Measurements from ENCODE around the gene DBH. TPM values are rescaled to one million over a fixed set of nuclear protein-coding genes. Genes with fewer than 3 reads are reported as not detected.

The DBH gene
- total RNA-seq, result not detected
- long read RNA-seq, result 0 reads

DNA sequence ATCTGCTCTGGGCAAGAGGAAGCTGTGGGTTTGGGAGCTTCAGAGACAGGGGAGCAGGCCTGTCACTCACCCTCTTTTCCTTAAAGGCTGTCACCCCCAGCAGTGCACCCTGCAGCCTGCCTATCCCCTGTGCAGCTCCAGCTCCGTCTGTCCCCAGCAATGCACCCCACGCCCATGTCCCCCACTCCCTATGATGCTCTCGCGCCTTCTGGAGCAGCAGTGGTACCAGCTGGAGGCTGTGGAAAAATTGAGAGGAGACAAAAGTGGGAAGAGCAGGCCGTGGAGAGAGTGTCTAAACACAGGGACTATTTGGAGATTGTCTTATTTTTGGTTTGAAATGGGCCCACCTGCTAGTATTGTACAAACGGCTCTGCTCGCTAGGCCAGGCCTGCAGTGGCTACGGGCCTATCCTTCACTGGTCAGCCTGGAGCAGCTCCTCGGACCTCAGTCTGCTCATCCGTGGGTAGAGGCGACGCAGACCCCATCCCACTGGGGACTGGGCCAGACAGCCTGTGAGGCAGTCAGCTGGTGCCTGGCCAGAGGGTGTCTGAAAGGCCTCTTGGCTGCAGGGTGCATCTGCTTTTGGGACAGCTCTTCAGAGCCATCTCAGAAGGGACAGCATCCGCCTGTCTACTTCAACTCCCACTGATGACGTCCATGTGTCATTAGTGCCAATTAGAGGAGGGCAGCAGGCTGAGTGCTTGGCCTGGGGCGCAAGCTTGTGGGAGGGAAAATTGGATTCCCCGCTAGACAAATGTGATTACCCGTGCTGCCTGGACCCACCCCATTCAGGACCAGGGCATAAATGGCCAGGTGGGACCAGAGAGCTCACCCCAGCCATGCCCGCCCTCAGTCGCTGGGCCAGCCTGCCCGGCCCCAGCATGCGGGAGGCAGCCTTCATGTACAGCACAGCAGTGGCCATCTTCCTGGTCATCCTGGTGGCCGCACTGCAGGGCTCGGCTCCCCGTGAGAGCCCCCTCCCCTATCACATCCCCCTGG is at the start of gene DBH:
DBH (plus strand) TSS at position 831 of the 999 bp plus-strand sequence; CDS start at position 840, 9 bp downstream.
- DNase-seq (peak; percentile 17), ATAC-seq (no peak)
- intact Hi-C loops (cut with micrococcal nuclease), result no loop called here

DNA sequence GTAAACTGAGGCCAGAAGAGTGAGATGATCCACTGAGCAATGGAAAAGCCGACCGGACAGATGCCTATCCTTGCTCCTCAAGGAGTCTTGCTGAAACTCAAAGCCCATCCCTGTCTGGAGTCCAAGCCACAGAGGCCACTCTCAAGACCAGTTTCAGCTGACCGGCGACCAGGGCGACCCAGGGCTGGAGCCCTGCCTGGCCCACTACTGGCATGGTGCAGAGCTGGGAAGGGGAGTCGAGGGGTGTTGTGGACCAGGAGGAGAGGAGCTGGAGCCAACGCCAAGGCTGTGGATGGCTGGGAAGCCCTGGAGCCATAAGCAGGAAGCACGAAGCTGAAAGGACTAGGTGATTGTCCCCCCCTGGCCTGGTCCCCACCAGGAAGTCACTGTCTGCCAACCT is 49.1 kb upstream of the DBH start:
- ATAC-seq (no peak), DNase-seq (peak; percentile 20)
- intact Hi-C loops (cut with micrococcal nuclease), result no loop called here

DNA sequence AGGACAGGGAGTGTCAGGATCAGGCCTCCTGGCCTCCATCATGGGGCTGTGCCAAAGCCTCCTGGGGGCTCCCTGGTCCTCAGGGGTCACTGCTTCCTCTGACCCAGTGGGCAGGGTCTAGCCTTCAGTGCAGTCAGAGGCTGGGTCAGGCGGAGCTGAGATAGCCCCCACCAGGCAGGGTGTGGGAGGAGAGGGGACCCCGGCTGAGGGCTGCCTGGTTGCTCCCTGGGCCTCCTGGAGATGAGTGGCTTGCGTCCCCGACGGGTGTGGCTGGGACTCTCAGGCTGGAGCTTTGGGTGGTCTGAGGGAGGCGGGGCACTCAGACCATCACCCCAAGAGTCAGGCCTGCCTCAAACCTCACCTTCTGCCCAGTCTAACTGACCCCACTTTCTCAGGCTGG is 48.7 kb upstream of the DBH start:
- intact Hi-C loops (cut with micrococcal nuclease), result no loop called here
- ATAC-seq (no peak), DNase-seq (peak; percentile 11)

DNA sequence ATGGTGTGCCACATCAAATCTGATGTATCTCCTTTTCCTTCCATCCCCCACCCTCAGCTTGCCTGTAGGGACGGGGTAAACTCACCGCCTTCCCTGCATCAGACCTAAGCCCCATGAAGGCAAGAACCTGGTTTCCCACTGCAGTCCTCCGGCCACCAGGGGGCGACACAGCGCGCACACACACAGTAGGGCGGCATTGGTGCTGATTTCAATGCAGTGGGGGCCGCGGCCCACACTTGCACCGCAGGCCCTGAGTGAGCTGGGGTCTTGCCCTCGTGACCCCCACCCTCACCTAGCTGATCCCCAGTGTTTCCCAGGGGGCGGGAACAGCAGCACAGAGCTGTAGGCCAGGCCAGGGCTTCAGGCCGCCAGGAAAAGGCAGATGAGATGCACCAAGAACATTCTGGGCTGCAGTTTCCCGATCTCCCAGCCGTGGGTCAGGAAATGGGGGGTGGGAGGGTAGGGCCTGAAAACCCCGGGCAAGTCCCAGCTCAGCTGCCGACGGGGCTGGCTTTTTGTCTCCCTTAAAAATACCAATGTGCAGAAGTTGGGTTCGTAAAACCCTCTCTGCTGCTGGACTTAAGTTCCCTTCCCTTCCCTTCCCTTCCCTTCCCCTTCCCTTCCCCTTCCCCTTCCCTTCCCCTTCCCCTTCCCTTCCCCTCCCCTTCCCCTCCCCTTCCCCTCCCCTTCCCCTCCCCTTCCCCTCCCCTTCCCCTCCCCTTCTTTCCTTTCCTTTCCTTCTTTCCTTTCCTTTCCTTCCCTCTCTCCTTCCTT is 46.5 kb upstream of the DBH start:
- ATAC-seq, result no peak
- intact Hi-C loops (cut with micrococcal nuclease), result no loop called here
- no peak for DNase-seq

DNA sequence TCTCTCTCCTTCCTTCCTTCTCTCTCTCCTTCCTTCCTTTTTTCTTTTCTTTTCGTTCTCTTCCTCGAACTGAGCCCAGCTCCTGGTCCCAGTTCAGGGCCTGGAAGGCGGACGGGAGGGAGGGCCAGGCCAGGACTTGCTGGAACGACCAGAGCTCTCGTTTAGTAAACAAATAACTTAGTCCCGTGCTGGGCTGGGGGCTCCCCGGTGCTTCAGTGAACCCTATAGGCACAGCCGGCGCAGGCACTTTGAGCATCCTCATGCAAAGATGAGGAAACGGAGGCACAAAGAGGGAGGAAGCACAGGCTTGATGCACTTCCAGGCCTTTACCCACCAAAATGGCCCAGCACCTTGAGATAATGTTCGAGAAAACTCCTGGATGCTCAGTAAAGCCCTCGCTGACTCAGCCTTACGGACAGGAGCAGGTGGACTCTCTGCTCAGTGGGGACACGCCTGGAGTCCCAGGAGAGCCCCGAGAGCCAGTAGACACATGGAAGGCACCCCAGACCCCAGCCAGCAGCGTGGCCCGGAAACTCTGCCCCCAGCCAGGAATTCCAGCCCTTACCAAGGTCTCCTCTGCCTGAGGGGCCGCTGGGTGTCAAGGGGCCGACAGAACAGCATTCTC is 45.8 kb upstream of the DBH start:
- no peak for ATAC-seq
- DNase-seq, result no peak
- intact Hi-C loops (cut with micrococcal nuclease), result no loop called here

DNA sequence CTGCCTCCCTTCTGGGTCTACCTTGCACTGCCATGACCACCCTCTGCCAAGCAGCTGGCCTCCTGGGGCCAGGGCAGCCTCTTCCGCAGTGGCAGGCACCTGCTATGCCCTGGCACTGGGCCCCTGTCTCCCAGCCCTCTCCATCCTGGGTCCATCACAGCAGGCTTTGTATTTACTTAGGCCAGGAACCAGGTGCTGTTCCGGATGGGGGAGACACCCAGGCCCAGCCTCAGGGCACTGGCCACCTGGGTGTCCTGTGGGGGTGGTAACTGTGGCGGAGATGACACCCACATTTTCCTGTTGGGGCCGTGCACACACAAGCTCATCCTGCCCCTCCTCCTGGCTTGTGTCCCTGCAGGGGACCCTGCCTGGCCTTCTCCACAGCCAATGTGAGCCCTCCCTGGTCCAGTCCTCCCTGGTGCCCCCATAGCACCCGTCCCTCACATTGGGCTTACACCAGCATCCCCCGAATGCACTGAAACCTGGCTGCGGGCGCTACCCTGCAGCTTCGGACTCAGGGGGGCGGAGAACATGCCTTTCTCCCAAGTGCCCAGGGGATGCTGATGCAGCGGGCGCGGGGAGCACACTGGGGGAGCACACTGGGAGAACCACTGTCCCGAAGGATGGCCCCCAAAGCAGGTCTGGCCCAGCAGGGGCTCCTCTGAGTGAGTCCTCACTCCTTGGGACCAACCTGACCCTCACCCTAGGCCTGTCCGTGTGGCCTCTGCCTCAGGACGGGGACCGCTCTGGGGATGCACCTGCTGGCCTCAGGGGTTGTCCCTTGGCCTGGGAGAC is 44.9 kb upstream of the DBH start:
- intact Hi-C loops (cut with micrococcal nuclease), result no loop called here
- ATAC-seq (no peak), DNase-seq (no peak)

DNA sequence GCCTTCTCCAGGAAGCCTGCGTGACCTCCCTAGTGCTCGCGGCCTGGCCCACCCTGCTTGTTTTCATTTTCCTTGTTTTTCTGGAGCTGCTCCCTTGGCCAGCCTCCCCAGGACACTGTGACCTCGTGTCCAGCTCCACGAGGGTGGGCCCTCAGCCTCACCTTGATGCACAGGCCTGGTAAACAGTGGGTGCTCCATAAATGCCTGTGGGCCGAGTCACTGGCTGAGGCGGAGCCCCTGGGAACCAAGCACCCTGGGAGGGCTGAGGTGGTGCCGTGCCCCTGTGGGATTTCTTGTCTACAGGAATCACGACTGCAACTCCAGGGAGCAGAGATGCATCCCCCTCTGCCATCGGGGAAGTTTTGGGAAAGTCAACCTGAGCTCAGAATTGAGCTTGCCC is 44.2 kb upstream of the DBH start:
- DNase-seq (no peak), ATAC-seq (no peak)
- intact Hi-C loops (cut with micrococcal nuclease), result no loop called here

DNA sequence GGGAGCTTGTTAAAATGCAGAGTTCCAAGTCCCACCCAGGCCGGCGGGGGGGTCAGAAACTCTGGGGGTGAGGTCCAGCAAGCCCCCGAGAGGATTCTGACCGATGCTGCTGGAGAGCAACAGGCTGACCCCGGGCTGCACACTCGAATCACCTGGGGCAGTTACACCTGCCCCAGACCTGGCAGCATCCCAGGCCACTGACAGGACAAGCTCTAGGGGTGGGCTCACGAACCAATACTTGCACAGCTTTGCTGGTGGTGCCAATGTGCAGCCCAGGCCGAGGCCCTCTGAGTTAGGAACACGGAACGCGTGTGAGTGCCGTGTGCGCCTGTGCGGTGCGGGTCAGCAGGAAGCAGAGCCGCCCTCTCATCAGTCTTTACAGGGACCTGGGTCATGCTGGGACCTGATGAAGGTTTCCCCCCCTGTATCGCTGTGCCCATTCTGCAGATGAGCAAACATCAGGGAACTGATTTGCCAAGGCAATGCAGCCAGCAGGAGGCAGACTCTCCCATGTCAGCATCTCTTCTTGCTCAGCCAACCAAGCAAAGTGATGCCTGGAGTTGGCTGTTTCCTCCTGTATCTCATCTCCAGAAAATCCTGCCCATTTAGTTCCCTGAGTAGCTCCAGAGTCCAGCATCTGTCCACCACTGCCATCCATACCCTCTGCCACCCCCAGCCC is 43.3 kb upstream of the DBH start:
- DNase-seq (no peak), ATAC-seq (no peak)
- intact Hi-C loops (cut with micrococcal nuclease), result no loop called here

DNA sequence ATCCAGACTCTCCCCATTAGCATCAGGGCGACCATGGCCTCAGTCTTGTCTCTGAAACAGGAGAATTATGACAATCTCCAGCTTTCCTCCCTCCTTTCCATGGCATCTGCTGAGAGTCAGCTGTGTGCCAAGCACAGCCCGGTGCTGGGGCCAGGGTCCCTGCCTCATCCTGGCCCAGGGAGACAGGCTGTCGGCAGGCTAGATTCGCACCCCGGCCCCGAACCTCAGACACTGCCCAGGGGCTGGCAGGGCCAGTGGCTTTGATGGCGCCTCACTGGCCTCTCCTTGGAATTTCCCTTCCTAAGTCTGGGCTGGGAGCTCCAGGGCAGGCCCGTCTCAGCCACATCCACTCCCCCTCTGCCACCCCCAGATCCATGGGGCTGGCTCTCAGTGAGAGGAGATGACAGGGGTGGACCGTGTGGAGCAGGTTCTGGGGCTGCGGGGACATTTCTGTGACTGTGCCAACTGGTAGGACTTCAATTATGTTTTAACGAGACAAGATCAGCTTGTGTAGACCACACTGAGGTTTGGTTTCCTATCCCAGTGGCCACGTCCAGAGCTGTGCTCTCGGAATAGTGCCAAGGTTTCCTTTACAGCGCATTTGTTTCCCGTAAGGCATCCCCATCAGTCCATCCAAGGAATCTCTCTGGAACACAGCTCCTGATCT is 42.4 kb upstream of the DBH start:
- DNase-seq, result no peak
- intact Hi-C loops (cut with micrococcal nuclease), result no loop called here
- ATAC-seq, result no peak

DNA sequence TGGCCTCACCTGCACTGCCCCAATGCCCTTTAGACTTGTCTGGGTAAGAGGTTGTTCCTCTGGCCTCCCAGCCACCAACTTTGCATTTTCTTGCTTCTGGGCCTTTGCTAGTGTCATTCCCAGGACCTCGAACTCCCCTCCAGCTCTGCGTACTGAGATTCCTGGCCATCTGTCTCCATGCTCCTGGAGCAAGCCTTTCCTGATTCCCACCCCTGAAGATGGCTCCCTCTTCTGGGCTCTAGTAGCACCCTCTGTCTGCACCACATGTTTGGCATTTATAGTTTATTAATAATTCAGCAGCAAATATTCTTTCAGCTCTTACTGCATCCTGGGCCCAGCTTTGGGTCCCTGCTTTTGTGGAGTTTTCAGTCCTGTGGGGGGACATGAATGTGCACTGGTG is 41.9 kb upstream of the DBH start:
- ATAC-seq, result no peak
- intact Hi-C loops (cut with micrococcal nuclease), result no loop called here
- no peak for DNase-seq

DNA sequence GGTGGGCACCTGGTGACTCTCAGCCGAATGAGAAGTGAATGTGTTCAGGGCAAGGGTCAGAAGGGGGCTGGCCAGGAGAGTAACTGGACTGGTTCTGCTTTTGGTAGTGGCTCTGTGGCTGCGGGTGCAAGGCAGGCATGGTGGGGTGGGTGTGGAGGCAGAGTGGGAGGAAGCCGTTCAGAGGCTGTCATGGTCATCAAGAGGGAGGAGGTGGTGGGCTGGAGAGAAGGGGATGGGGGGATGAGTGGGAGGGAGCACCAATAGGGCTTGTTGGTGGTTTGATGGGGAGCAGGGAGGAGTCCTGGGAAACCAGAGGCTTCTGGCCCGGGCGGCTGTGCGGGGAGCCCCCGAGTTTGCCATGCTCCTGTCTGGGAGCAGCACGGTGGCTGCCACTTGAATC is 40.3 kb upstream of the DBH start:
- DNase-seq (peak; percentile 2), ATAC-seq (no peak)
- intact Hi-C loops (cut with micrococcal nuclease), result no loop called here

DNA sequence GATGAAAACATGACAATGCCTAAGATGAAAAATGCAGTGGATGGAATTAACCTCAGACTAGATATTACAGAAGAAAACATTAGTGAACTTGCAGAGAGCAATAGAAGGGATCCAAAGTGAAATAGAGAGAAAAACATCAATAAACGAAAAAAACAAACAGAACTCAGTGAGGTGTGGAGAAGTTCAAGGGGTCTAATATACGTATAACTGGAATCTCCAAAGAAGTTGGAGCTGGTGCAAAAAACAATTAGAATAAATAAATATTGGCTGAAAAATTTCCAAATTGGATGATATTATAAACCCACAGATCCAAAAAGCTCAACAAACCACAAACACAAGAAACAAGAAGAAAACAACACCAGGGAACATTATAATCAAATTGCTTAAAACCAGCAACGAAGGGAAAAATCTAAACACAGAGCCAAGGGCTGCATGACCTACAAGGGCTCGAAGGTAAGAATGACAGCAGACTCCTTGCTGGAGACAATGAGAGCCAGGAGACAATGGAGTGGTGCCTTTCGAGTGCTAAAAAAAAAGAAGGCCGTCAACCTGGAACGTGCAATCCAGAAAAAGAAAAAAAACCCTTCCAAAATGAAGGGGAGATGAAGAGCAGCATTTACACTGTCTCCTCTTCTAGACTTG is 38.7 kb upstream of the DBH start:
- intact Hi-C loops (cut with micrococcal nuclease), result no loop called here
- no peak for ATAC-seq
- DNase-seq, result no peak

DNA sequence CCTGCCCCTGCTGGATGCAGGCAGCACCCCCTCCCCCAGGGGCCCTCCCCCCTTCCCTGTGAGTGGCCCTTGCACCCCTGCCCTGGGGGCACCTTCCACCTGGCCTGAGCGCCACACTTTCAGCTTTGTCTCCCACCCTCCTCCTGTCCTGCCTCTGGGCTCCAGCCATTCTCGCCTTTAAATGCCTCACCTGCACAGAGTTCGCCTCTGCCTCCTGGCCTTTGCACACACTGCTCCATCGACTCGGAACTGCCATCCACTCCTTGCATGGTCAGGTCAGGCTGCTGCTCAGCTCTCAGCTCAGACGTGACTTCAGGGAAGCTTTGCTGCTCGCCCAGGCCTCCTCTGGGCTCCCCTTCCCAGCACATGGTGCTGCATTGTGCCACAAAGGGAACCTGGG is 37.2 kb upstream of the DBH start:
- ATAC-seq (no peak), DNase-seq (no peak)
- intact Hi-C loops (cut with micrococcal nuclease), result no loop called here

DNA sequence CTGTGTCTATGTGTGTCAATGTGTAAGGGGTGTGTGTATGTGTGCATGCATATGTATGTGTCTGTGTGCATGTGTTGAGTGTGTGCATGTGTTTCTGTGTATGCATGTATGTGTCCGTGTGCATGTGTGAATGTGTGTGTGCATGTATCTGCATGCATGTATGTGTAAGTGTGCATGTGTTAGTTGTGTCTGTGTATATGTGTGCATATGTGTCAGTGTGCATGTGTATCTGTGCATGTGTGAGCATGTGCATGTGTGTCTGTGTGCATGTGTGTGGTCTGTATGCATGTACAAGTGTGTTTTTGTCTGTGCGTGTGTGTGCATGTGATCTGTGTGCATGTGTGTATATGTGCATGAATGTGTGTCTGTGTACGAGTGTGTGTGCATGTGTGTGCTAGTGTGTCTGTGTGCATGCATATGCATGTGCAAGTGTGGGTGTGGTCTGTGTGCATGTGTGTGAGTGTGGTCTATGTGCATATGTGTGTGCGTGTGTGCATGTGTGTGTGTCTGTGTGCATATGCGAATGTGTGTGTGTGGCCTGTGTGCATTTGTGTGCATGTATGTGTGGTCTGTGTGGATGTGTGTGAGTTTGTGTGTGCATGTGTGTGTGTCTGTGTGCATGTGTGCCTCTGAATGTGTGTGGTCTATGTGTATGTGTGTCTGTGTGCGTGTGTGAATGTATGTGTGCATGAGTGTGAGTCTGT is 36.5 kb upstream of the DBH start:
- no peak for DNase-seq
- ATAC-seq, result no peak
- intact Hi-C loops (cut with micrococcal nuclease), result no loop called here

DNA sequence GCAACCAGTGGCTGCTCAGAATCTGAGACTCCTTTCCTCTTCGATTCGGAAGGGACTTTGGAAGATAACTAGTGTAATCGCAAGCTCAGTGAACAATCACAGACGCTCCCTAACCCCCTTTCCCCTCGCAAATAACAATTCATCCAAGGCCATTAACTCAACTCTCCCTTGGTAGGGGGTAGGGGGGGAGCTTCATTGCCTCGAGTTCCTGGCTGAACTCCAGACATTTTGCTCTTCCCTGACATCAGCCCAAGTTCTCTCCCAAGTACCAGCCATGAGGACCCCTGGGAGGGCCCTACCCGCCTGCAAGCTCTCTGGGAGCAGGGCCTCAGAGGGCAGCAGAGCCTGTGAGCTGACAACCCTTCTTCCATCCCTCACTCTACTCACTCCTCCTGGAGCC is 35.4 kb upstream of the DBH start:
- ATAC-seq (no peak), DNase-seq (no peak)
- intact Hi-C loops (cut with micrococcal nuclease), result no loop called here

DNA sequence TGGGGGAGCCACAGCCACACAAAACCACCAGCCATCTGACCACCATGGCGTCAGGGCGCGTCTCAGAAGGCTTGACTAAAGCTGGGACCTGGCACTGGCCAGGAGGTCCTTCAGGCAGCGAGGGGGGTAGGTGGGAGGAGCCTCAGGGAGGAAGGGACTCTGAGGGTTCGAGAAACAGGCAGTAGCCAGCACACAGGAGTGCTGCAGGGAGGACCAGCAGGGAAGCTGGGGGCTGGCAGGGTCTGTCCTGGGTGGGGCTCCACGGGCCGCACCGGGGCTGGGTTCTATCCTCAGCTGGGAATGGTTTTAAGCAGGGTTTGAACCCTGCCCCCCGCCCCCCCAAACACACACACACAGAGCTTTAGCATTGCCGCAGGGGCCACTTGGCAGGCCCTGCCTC is 34.4 kb upstream of the DBH start:
- DNase-seq (no peak), ATAC-seq (no peak)
- intact Hi-C loops (cut with micrococcal nuclease), result no loop called here

DNA sequence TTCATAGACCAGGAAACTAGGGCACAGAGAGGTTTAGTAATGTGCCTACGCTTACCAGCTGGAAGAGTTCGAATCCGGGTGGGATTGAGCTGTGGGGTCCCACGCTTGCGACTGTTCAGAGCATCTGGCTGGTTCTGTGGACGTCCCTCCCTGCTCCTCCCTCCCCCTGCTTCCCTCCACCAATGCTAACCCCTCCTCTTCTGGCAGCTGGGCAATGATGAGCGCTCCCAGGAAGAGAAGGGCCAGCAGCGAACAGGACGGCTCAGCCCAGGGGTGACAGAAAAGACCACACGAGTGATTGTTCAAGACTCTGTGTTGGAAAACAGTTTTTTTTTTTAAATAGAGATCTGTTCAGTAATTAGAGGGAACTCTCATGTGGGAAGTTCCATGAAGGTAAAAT is 33.9 kb upstream of the DBH start:
- no peak for ATAC-seq
- DNase-seq, result no peak
- intact Hi-C loops (cut with micrococcal nuclease), result no loop called here

All from left ventricle myocardium superior (tissue), 1 donor.